GM21515 (cell line): ENCODE results near the gene IFNAR2.

Experiments used
- ATAC-seq: cut with Tn5 transposase; IDR thresholded peaks from one replicate; pipeline ENCODE4 v1.9.1; 2021; ENCODE audit not compliant: unreplicated experiment

IFNAR2 gene

GRCh38 chr21:33266050-33266788, 36.5 kb downstream of the IFNAR2 start, which contains the start of gene IL10RB:
IL10RB (plus strand) TSS chr21:33266367; CDS start chr21:33266466, 99 bp downstream.
- peak; percentile 40 for ATAC-seq

- peak; percentile 7 for ATAC-seq
Measured at GRCh38 chr21:33266789-33267135, 37.0 kb downstream of the IFNAR2 start.

DNA sequence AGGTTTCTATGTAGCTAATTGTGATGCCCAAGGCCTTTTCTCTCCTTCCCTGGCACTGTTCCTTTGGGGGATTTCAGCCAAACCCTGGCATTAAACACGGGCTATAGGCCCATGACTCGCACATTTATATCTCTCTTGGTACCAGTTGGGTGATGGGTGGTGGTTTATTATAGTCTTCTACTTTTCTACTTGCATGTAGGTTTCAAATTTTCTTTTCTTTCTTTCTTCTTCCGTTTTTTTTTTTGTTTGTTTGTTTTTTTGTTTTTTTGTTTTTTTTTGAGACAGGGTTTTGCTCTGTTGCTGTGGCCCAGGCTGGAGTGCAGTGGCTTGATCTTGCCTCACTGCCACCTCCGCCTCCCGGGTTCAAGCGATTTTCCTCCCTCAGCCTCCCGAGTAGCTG, 37.5 kb downstream of the IFNAR2 start:
- no peak for ATAC-seq

DNA sequence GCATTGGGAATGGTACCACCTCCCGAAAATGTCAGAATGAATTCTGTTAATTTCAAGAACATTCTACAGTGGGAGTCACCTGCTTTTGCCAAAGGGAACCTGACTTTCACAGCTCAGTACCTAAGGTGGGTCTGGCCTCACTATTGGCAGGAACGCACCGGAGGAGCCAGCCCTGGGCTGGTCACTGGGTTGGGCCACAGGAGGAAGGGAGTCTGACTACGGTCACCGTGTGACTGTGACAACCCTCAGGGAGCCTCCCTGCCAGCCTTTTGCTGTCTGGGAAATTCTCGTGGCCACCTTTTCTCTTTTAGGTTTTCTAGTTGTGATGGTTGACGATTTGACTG, 38.6 kb downstream of the IFNAR2 start:
- peak; percentile 7 for ATAC-seq

DNA sequence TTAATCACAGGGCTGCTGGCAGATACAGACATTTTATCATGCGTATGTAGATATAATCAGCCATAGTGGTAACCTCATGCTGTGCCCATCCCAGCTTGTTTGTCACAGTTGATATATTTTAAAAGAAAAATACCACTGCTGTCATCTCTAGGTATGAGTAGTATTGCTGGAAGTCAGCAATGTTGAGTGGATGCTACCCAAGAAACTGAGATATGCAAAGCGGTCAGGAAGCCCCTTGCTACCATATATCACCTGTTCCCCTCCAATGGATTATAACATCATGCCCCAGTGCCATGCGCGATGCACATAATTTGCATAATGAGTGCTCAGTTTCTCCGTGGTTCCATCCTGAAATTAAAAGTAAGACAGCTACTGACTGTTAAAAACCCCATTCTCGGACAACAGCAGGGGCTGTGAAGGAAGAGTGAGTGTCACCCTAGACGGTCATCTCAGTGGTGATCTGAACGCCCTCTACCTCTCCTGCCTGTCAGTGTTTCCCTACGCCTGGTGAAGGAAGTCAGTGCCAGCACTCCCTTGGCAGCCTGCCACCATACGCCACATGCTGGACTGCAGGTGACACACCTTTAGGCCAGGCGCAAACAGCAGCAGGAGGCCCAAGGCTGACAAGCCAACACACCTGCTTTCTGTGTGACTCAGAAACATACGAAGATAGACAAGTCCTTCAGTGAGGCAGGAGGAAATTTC, 39.2 kb downstream of the IFNAR2 start:
- ATAC-seq = peak; percentile 48

- no peak for ATAC-seq
Measured at GRCh38 chr21:33270986-33271385, 41.2 kb downstream of the IFNAR2 start.

DNA sequence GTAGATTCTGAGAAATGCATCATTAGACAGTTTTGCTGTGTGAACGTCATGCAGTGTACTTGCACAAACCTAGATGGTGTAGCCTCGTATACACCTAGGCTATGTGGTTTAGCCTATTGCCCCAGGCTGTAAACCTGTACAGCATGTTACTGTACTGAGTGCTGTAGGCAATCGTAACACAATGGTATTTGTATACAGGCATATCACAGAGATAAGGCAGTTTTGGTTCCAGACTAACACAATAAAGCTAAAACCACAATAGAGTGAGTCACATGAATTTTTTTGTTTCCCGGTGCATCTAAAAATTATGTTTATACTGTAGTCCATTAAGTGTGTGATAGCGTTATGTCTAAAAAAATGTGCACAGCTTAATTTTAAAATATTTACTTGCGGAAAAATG, 43.3 kb downstream of the IFNAR2 start:
- ATAC-seq = no peak

- ATAC-seq = no peak
Measured at GRCh38 chr21:33278721-33279120, 49.0 kb downstream of the IFNAR2 start.

DNA sequence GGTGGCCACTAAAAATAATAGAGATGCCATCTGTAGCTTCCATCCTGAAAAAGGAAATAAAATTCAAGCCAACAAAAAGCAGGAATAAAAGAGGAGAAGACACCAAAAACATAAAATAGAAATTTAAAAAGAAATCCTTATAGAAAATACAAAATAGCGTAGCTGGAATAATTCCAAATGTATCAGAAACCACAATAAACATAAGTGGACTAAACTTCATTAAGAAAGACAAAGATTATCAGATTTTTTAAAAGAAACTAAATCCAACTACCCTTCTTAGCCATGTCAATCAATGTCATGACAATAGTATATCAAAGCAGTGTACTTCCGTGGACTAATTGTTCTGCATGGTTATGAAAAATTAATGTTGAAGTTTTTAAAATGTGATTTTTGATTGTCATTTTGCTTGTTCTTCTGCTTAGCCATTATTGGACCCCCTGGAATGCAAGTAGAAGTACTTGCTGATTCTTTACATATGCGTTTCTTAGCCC, 49.6 kb downstream of the IFNAR2 start:
- ATAC-seq = no peak
